Astrocyte of the cerebellum (primary cell): ENCODE data around the gene SERPING1.

ENCODE experiments used
- DNase-seq: peaks from one replicate; pipeline ENCODE4 v3.0.0-alpha.2; 2011; ENCODE audit warnings: low read depth
- H3K4me3 ChIP-seq: 2 replicates; pipeline ENCODE4 v1.5.1; 2011; ENCODE audit warnings: mild to moderate bottlenecking, low read depth, low read length, moderate library complexity
- CTCF ChIP-seq: IDR thresholded peaks from 2 replicates; pipeline ENCODE4 v1.5.1; 2012; ENCODE audit warnings: low read length, low read depth, moderate library complexity, mild to moderate bottlenecking; ENCODE audit errors: missing control alignments
- in situ Hi-C: cut with HindIII; loops from 2 replicates; pipeline ENCODE4 v1.10.0; 2017; ENCODE audit warnings: low sequenced_read_pairs

SERPING1 gene

GRCh38 chr11:57568330-57568766 lies 29.1 kb upstream of the SERPING1 start:
- in situ Hi-C loops = no loop called here
- no peak for DNase-seq
- peak; percentile 94 for TF ChIP-seq CTCF
- H3K4me3 ChIP-seq = peak overlapping the region; percentile 80

- no peak for DNase-seq
- no peak for TF ChIP-seq CTCF
- in situ Hi-C loops = no loop called here
- no peak overlapping the region for H3K4me3 ChIP-seq
These were observed 25.9 kb upstream of the SERPING1 start for GRCh38 chr11:57571606-57572005.

DNA sequence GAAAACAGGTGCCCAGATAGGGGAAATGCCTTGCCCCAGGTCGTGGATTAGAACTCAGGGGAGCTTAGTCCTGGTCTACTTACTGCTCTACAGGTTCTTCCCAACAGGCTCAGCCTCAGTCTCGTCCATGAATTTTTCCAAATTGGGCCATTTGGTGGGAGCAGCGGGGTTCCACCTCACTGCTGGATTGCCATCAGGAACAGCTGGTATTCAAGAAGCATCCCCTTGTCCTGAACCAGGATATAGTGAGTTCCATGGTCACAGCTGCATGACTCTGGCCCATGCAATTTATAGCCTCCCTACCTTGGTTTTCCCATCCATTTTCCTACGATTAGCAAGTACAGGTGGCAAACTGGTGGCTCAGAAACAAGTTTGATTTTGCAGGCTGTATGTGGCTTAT lies 23.4 kb upstream of the SERPING1 start:
- in situ Hi-C loops = no loop called here
- TF ChIP-seq CTCF = no peak
- H3K4me3 ChIP-seq = no peak overlapping the region
- DNase-seq = no peak

GRCh38 chr11:57584341-57584740 lies 13.1 kb upstream of the SERPING1 start:
- H3K4me3 ChIP-seq = no peak overlapping the region
- DNase-seq = no peak
- in situ Hi-C loops = no loop called here
- TF ChIP-seq CTCF = no peak

DNA sequence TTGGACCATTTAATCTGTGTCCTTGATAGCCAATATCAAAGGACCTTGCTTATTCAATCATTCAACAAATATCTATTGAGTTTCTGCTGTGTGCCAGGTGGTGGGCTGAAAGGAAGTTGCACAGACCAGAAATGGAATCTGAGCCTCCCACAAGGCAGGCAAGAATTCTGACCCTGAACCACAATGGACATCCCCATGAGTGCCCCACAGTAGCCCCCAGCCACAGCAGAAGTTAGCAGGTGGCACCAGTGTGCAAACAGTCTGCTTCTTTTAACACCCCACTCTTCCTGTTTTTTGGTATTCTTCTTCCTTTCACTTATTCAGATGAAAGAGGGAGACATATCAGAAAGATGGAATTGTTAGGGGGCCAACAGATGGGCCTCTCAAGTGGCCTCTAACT lies 12.2 kb upstream of the SERPING1 start:
- in situ Hi-C loops = no loop called here
- TF ChIP-seq CTCF = no peak
- no peak for DNase-seq
- H3K4me3 ChIP-seq = no peak overlapping the region

DNA sequence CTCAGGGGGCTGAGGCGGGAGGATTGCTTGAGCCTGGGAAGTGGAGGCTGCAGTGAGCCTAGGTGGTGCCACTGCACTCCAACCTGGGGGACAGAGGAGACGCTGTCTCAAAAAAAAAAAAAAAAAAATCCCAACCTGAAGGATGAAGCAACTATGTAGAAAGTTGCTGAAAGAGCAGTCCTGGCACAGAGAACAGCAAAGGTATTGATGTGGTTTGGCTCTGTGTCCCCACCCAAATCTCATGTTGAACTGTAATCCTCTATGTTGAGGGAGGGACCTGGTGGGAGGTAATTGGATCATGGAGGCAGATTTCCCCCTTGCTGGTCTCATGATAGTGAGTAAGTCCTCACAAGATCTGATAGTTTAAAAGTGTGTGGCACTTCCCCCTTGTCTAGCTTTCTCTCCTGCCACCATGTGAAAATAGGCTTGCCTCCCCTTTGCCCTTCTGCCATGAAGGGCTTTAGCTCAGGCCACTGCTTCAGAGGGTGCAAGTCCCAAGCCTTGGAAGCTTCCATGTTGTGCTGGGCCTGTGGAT lies 10.7 kb upstream of the SERPING1 start:
- H3K4me3 ChIP-seq = no peak overlapping the region
- in situ Hi-C loops = no loop called here
- no peak for DNase-seq
- no peak for TF ChIP-seq CTCF
